Astrocyte (in vitro differentiated cells and primary cell): Measurements from ENCODE around the gene KCTD10.

Experiments
- EZH2 ChIP-seq: IDR thresholded peaks from 2 replicates; pipeline ENCODE4 v1.6.1; 2012; ENCODE audit warnings: mild to moderate bottlenecking, low read length, inconsistent platforms; ENCODE audit not compliant: insufficient read depth
- TF ChIP-seq, protein P1 (sequence below): IDR thresholded peaks from 2 replicates; pipeline ENCODE4 v1.5.1; 2011; ENCODE audit warnings: low read depth, mild to moderate bottlenecking, inconsistent platforms, low read length, moderate library complexity; ENCODE audit not compliant: insufficient read depth

DNA sequence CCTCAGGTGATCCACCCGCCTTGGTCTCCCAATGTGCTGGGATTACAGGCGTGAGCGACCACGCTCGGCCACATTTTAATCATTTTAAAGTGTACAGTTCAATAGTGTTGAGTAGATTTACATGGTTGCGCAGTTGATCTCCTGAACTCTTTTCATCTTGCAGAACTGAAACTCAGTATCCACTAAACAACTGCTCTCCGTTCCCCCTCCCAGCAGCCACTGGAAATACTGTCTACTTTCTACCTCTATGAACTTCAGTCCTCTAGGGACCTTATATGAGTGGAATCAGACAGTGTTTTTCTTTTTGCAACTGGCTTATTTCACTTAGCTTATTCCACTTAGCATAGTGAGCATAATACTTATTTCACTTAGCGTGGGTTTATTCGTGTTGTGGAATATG is 53.7 kb downstream of the KCTD10 start:
- TF ChIP-seq, protein P1, sequence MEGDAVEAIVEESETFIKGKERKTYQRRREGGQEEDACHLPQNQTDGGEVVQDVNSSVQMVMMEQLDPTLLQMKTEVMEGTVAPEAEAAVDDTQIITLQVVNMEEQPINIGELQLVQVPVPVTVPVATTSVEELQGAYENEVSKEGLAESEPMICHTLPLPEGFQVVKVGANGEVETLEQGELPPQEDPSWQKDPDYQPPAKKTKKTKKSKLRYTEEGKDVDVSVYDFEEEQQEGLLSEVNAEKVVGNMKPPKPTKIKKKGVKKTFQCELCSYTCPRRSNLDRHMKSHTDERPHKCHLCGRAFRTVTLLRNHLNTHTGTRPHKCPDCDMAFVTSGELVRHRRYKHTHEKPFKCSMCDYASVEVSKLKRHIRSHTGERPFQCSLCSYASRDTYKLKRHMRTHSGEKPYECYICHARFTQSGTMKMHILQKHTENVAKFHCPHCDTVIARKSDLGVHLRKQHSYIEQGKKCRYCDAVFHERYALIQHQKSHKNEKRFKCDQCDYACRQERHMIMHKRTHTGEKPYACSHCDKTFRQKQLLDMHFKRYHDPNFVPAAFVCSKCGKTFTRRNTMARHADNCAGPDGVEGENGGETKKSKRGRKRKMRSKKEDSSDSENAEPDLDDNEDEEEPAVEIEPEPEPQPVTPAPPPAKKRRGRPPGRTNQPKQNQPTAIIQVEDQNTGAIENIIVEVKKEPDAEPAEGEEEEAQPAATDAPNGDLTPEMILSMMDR: no peak
- TF ChIP-seq EZH2: no peak
